HEK293 (cell line): ENCODE measurements around the gene AKR1A1.

Experiments
- CTCF ChIA-PET: fragments of 350-600 bp; formaldehyde crosslinking; extraction: SDS; loops from one replicate; lab custom pipeline; 2021; ENCODE audit warnings: antibody characterized with exemption; lab: Yijun Ruan, JAX
- POLR2A ChIA-PET: fragments of 300-600 bp; formaldehyde crosslinking; extraction: SDS; loops from one replicate; lab custom pipeline; 2020; ENCODE audit warnings: antibody characterized with exemption, inconsistent platforms; lab: Yijun Ruan, JAX
- H3K27ac ChIP-seq: fragments of 200-500 bp; sonication (Bioruptor generic); 2 replicates; pipeline ENCODE4 v1.5.1; 2014; ENCODE audit warnings: low read depth, low read length, control low read depth, inconsistent platforms; ENCODE audit errors: extremely low read depth
- H3K36me3 ChIP-seq, 2 experiments: fragments of 200-500 bp in 1 of 2; sonication (Bioruptor generic) in 1 of 2; 1 replicate in 1 of 2; 2 replicates in 1 of 2; pipeline ENCODE4 v1.5.1; 2014 to 2017; ENCODE audit warnings: inconsistent platforms in 2 of 2, low read length in 2 of 2; ENCODE audit not compliant: control insufficient read depth in 2 of 2, insufficient read depth in 1 of 2
- H3K4me1 ChIP-seq: fragments of 200-500 bp; sonication (Bioruptor generic); 2 replicates; pipeline ENCODE4 v1.5.1; 2014; ENCODE audit warnings: mild to moderate bottlenecking, low read length, inconsistent platforms; ENCODE audit not compliant: control insufficient read depth, insufficient read depth
- H3K4me3 ChIP-seq: 2 replicates; pipeline ENCODE4 v1.5.1; 2011; ENCODE audit warnings: low read depth, mild to moderate bottlenecking, control low read depth, low read length, moderate library complexity
- H3K9me3 ChIP-seq: fragments of 200-500 bp; sonication (Bioruptor generic); 2 replicates; pipeline ENCODE4 v1.5.1; 2014; ENCODE audit warnings: low read depth, low read length, inconsistent platforms; ENCODE audit not compliant: control insufficient read depth, insufficient read depth
- BCL11A ChIP-seq: fragments of 450-650 bp; formaldehyde crosslinking; IDR thresholded peaks from 2 replicates; pipeline ENCODE4 v1.5.1; 2016; ENCODE audit warnings: low read depth, missing biosample characterization, missing genetic modification characterization
- EGR2 ChIP-seq: fragments of 450-650 bp; formaldehyde crosslinking; IDR thresholded peaks from 2 replicates; pipeline ENCODE4 v1.5.1; 2016; ENCODE audit warnings: low read depth, missing biosample characterization, missing genetic modification characterization
- PRDM4 ChIP-seq: fragments of 450-650 bp; formaldehyde crosslinking; IDR thresholded peaks from 2 replicates; pipeline ENCODE4 v1.5.1; 2017; ENCODE audit warnings: missing biosample characterization, missing genetic modification characterization
- RBAK ChIP-seq: fragments of 450-650 bp; formaldehyde crosslinking; IDR thresholded peaks from 2 replicates; pipeline ENCODE4 v1.5.1; 2016; ENCODE audit warnings: missing biosample characterization, missing genetic modification characterization
- TCF7L2 ChIP-seq: IDR thresholded peaks from 2 replicates; pipeline ENCODE4 v1.6.1; 2011; ENCODE audit warnings: low read depth, mild to moderate bottlenecking, inconsistent platforms, low read length, moderate library complexity, borderline replicate concordance
- TSHZ1 ChIP-seq: fragments of 450-650 bp; formaldehyde crosslinking; IDR thresholded peaks from 2 replicates; pipeline ENCODE4 v1.5.1; 2016; ENCODE audit warnings: missing biosample characterization, missing genetic modification characterization, borderline replicate concordance
- ZBTB26 ChIP-seq: fragments of 450-650 bp; formaldehyde crosslinking; optimal IDR thresholded peaks from 2 replicates; pipeline ENCODE3; 2016; ENCODE audit warnings: missing biosample characterization, mild to moderate bottlenecking, missing genetic modification characterization
- ZBTB6 ChIP-seq: fragments of 450-650 bp; formaldehyde crosslinking; IDR thresholded peaks from 2 replicates; pipeline ENCODE4 v1.5.1; 2017; ENCODE audit warnings: missing biosample characterization, missing genetic modification characterization
- ZBTB7A ChIP-seq: fragments of 450-650 bp; formaldehyde crosslinking; IDR thresholded peaks from 2 replicates; pipeline ENCODE4 v1.5.1; 2016; ENCODE audit warnings: low read depth, missing biosample characterization, missing genetic modification characterization
- ZNF121 ChIP-seq: fragments of 450-650 bp; formaldehyde crosslinking; IDR thresholded peaks from 2 replicates; pipeline ENCODE4 v1.5.1; 2016; ENCODE audit warnings: missing biosample characterization, missing genetic modification characterization
- ZNF2 ChIP-seq: fragments of 450-650 bp; formaldehyde crosslinking; IDR thresholded peaks from 2 replicates; pipeline ENCODE4 v1.5.1; 2016; ENCODE audit warnings: missing biosample characterization, missing genetic modification characterization
- ZNF214 ChIP-seq: fragments of 450-650 bp; formaldehyde crosslinking; IDR thresholded peaks from 2 replicates; pipeline ENCODE4 v1.5.1; 2017; ENCODE audit warnings: missing biosample characterization, mild to moderate bottlenecking, missing genetic modification characterization, borderline replicate concordance
- ZNF223 ChIP-seq: fragments of 450-650 bp; formaldehyde crosslinking; IDR thresholded peaks from 2 replicates; pipeline ENCODE4 v1.5.1; 2016; ENCODE audit warnings: missing biosample characterization, missing genetic modification characterization
- ZNF266 ChIP-seq: fragments of 450-650 bp; formaldehyde crosslinking; IDR thresholded peaks from 2 replicates; pipeline ENCODE4 v1.5.1; 2016; ENCODE audit warnings: missing biosample characterization, missing genetic modification characterization, low read depth
- ZNF335 ChIP-seq: fragments of 450-650 bp; formaldehyde crosslinking; conservative IDR thresholded peaks from 2 replicates; pipeline ENCODE4 v1.5.1; 2016; ENCODE audit warnings: missing biosample characterization, missing genetic modification characterization
- ZNF350 ChIP-seq: fragments of 450-650 bp; formaldehyde crosslinking; IDR thresholded peaks from 2 replicates; pipeline ENCODE4 v1.5.0; 2017; ENCODE audit warnings: missing biosample characterization, mild to moderate bottlenecking, missing genetic modification characterization
- ZNF433 ChIP-seq: fragments of 450-650 bp; formaldehyde crosslinking; IDR thresholded peaks from 2 replicates; pipeline ENCODE4 v1.5.1; 2016; ENCODE audit warnings: missing biosample characterization, missing genetic modification characterization, low read depth
- ZNF473 ChIP-seq: fragments of 450-650 bp; formaldehyde crosslinking; IDR thresholded peaks from 2 replicates; pipeline ENCODE4 v1.5.1; 2017; ENCODE audit warnings: missing biosample characterization, missing genetic modification characterization
- ZNF514 ChIP-seq: fragments of 450-650 bp; formaldehyde crosslinking; IDR thresholded peaks from 2 replicates; pipeline ENCODE4 v1.5.1; 2016; ENCODE audit warnings: missing biosample characterization, missing genetic modification characterization
- ZNF529 ChIP-seq: fragments of 450-650 bp; formaldehyde crosslinking; IDR thresholded peaks from 2 replicates; pipeline ENCODE4 v1.5.1; 2017; ENCODE audit warnings: missing genetic modification characterization, missing biosample characterization; ENCODE audit not compliant: insufficient replicate concordance
- ZNF561 ChIP-seq: fragments of 450-650 bp; IDR thresholded peaks from 2 replicates; pipeline ENCODE4 v1.5.1; 2018; ENCODE audit warnings: missing biosample characterization, missing genetic modification characterization, borderline replicate concordance
- ZNF623 ChIP-seq: fragments of 450-650 bp; formaldehyde crosslinking; IDR thresholded peaks from 2 replicates; pipeline ENCODE4 v1.5.1; 2016; ENCODE audit warnings: missing biosample characterization, missing genetic modification characterization
- ZNF626 ChIP-seq: fragments of 450-650 bp; sonication (Bioruptor Pico); formaldehyde crosslinking; IDR thresholded peaks from 2 replicates; pipeline ENCODE4 v1.5.1; 2018; ENCODE audit warnings: missing biosample characterization, missing genetic modification characterization, inconsistent platforms
- ZNF707 ChIP-seq: fragments of 450-650 bp; formaldehyde crosslinking; IDR thresholded peaks from 2 replicates; pipeline ENCODE4 v1.5.1; 2016; ENCODE audit warnings: missing biosample characterization, missing genetic modification characterization
- ZNF792 ChIP-seq: fragments of 450-650 bp; formaldehyde crosslinking; IDR thresholded peaks from 2 replicates; pipeline ENCODE4 v1.5.1; 2016; ENCODE audit warnings: missing biosample characterization, missing genetic modification characterization
- ZNF830 ChIP-seq: fragments of 450-650 bp; IDR thresholded peaks from 2 replicates; pipeline ENCODE4 v1.5.0; 2018; ENCODE audit warnings: missing biosample characterization, missing genetic modification characterization, low read depth, mild to moderate bottlenecking, moderate library complexity
- ZNF843 ChIP-seq: fragments of 450-650 bp; formaldehyde crosslinking; IDR thresholded peaks from 2 replicates; pipeline ENCODE4 v1.5.1; 2016; ENCODE audit warnings: missing biosample characterization, missing genetic modification characterization
- ZSCAN30 ChIP-seq: fragments of 450-650 bp; IDR thresholded peaks from 2 replicates; pipeline ENCODE4 v1.5.1; 2018; ENCODE audit warnings: missing biosample characterization, mild to moderate bottlenecking, missing genetic modification characterization, moderate library complexity

The AKR1A1 gene

GRCh38 chr1:45567911-45568310, 17.3 kb downstream of the AKR1A1 start (continued):
- TF ChIP-seq ZBTB6 (tag by site-specific recombination) (no peak), ZNF223 (tag by site-specific recombination) (no peak), ZNF473 (no peak), ZBTB7A (no peak), BCL11A (tag by site-specific recombination) (no peak)

- TF ChIP-seq TCF7L2 (no peak), RBAK (tag by site-specific recombination) (no peak), ZNF561 (no peak), ZNF214 (tag by site-specific recombination) (no peak), ZNF843 (tag by site-specific recombination) (no peak), ZNF433 (tag by site-specific recombination) (no peak), ZNF266 (no peak), ZNF707 (tag by site-specific recombination) (no peak), ZNF792 (no peak), ZBTB26 (no peak), EGR2 (no peak), ZNF514 (tag by site-specific recombination) (no peak), ZNF335 (tag by site-specific recombination) (no peak), PRDM4 (tag by site-specific recombination) (no peak), ZSCAN30 (no peak), ZNF830 (tag by site-specific recombination) (no peak)
- H3K4me3 ChIP-seq, result no peak overlapping the region
- peaks cover 8 to 67% of the 10 kb centered on the region in 2 experiments for H3K36me3 ChIP-seq
- H3K9me3 ChIP-seq, result no peaks in the 10 kb centered on the region
- CTCF ChIA-PET, result interaction anchor here (0.7 to 5.7 kb wide), 14 partner anchors 8 to 192 kb away, joined by 3 to 90 read pairs (median 9); partner anchors contain the start of genes AKR1A1, CCDC163, MMACHC and NASP
- H3K27ac ChIP-seq, result no peak overlapping the region
- POLR2A ChIA-PET, result interaction anchor here (0.9 to 5.6 kb wide), 5 partner anchors 14 to 57 kb away, joined by 3 to 57 read pairs (median 14); partner anchors contain the start of genes NASP and PRDX1
- no peaks in the 10 kb centered on the region for H3K4me1 ChIP-seq
These were observed 17.8 kb downstream of the AKR1A1 start for GRCh38 chr1:45568421-45568820.

GRCh38 chr1:45569571-45569961, 18.9 kb downstream of the AKR1A1 start:
- H3K4me3 ChIP-seq, result no peak overlapping the region
- CTCF ChIA-PET, result interaction anchor here (0.6 to 5.7 kb wide), 21 partner anchors 9 to 551 kb away, joined by 3 to 90 read pairs (median 8); partner anchors contain the start of genes AKR1A1, CCDC163, MMACHC and NASP
- H3K27ac ChIP-seq, result no peak overlapping the region
- TF ChIP-seq ZNF2 (no peak), TSHZ1 (tag by site-specific recombination) (no peak), ZNF350 (tag by site-specific recombination) (no peak), ZNF626 (tag by site-specific recombination) (no peak), ZNF529 (tag by site-specific recombination) (no peak), ZNF623 (no peak), ZNF121 (tag by site-specific recombination) (no peak)
- peaks cover 7 to 57% of the 10 kb centered on the region in 2 experiments for H3K36me3 ChIP-seq
- H3K4me1 ChIP-seq, result no peaks in the 10 kb centered on the region
- POLR2A ChIA-PET, result interaction anchor here (0.9 to 5.6 kb wide), 5 partner anchors 14 to 58 kb away, joined by 3 to 57 read pairs (median 14); partner anchors contain the start of genes AKR1A1, NASP and PRDX1
- no peaks in the 10 kb centered on the region for H3K9me3 ChIP-seq
